GM18861 (cell line): ENCODE results near the gene LIMA1.
"Not testable (repeated sequence)": the region's sequence is repeated elsewhere in the genome, so short reads cannot be mapped to it uniquely, and the experiment has no call there.

Experiments used
- ATAC-seq: cut with Tn5 transposase; IDR thresholded peaks from one replicate; pipeline ENCODE4 v1.9.1; 2021; ENCODE audit not compliant: unreplicated experiment

LIMA1 gene

GRCh38 chr12:50249464-50250182, 33.7 kb downstream of the LIMA1 start:
- ATAC-seq, result no peak

- ATAC-seq, result no peak
These were observed 34.4 kb downstream of the LIMA1 start for GRCh38 chr12:50248883-50249282.

GRCh38 chr12:50248411-50248810, 34.9 kb downstream of the LIMA1 start:
- no peak for ATAC-seq

DNA sequence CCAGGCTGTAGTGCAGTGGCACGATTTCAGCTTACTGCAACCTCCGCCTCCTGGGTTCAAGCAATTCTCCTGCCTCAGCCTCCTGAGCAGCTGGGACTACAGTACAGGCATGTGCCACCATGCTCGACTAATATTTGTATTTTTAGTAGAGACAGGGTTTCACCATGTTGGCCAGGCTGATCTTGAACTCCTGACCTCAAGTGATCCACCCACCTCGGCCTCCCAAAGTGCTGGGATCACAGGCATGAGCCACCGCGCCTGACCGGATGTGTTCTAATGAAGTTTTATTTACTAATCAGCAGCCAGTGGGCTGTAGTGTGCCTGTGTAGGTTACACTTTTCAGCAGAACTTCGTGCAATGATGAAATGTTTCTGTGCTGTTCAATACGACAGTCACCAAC, 35.7 kb downstream of the LIMA1 start:
- ATAC-seq, result not testable (repeated sequence)

GRCh38 chr12:50246873-50247612, 36.3 kb downstream of the LIMA1 start:
- ATAC-seq, result peak; percentile 39

GRCh38 chr12:50246197-50246865, 37.0 kb downstream of the LIMA1 start:
- ATAC-seq, result no peak

- no peak for ATAC-seq
These were observed 39.8 kb downstream of the LIMA1 start for GRCh38 chr12:50243507-50243906.

- no peak for ATAC-seq
These were observed 40.5 kb downstream of the LIMA1 start for GRCh38 chr12:50242751-50243191.

DNA sequence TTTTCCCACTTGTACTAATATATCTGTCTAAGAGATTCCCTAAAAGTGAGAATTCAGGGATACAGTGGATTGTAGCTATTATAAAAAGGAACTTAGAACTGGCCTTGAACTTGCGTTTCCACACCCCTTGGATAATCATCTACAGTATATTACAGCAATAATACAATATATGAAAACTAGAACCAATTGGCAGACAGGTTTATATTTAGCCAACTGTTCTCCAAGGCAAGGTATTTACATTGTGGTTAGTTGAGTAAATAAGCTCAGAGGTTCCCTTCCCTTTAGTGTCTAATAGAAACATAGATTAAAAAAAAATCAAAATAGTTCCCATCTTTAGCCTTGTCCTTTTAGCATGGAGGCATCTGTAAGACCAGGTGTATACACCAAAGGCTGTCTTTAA, 42.1 kb downstream of the LIMA1 start:
- no peak for ATAC-seq

DNA sequence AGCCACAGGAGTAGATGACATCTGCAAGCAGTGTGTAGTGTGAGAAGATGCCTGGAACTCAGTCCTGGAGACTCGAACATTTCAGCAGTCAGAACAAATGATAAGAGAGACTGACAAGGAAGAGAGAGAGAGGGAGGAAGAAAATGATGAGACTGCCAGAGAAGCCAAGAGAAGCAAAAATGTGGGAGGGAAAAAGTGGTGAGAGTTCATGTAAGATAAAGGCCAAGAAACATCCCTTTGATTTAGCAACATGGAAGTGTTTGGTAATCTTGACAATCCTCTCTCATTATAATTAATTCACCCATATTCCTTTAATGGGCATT, 42.6 kb downstream of the LIMA1 start:
- no peak for ATAC-seq

DNA sequence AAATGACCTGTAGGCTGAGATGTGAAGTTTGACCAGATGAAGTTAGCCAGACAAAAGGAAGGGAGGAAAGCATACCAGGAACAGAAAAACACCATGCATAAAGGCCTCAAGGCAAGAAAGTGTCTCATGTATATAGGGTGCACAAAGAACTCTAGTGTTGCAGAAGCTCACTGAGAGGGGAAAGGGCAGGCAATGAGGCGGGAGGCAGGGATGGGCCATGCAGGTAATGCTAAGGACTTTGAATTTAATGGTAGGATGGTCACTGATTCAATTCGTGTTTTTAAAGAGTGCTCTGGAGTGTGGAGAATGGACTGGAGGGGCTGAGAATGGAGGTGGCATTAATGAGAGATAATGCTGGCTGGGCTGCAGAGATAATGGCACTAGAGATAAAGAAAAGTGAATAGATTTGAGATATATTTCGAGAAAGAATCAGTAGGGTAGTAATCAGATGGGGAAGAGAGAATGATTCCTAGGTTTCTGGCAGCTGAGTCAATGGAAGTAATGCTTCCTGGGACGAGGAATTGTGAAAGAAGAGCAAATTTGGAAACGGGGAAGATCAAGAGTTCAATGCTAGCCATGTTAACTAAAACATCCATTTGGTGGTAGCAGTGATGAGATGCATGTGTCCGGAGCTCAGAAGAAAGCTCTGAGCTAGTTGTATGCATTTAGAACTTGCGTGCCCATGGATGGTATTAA, 43.1 kb downstream of the LIMA1 start:
- ATAC-seq, result no peak

DNA sequence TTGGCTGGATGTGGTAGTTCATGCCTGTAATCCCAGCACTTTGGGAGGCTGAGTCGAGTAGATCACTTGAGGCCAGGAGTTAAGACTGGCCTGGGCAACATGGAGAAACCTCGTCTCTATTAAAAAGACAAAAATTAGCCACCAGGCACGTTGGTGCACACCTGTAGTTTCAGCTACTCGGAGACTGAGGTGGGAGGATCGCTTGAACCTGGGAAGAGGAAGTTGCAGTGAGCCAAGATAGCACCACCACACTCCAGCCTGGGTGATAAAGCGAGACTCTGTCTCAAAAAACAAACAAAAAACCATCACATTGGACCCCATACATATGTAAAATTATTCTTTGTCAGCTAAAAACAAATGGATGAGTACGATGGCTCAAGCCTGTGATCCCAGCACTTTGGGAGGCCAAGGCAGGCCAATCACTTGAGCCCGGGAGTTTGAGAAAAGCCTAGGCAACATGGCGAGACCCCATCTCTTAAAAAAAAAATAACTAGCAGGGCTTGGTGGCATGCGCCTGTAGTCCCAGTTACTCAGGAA, 43.9 kb downstream of the LIMA1 start:
- ATAC-seq, result no peak

DNA sequence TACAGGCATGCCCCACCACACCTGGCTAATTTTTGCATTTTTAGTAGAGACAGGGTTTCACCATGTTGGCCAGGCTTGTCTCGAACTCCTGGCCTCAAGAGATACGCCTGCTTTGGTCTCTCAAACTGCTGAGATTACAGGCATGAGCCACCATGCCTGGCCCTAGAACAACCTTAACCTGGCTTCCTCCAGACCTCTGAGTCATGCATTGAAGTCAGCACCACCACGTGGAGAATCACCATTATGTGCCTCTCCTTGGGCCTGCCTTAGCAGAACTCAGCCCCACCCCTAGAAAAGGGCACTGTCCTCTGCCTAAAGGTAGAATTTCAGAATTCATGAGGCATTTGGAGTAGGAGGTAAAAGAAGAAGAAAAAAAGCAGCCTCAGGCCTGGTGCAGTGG, 49.0 kb downstream of the LIMA1 start:
- no peak for ATAC-seq

DNA sequence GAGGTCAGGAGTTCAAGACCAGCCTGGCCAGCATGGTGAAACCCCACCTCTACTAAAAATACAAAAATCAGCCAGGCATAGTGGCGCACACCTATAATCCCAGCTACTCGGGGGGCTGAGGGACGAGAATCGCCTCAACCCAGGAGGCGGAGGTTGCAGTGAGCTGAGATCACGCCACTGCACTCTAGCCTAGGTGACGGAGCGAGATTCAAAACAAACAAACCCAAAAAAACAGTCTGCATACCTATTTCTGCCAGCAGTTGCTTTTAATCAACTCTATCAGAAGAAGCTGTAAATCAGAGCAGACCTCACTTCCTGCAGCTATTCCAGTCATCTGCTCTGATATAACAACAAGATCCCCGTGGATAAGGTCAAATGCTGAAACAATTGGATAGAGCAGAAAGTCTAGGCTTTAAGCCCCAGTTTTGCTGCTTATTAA, 50.5 kb downstream of the LIMA1 start:
- no peak for ATAC-seq

DNA sequence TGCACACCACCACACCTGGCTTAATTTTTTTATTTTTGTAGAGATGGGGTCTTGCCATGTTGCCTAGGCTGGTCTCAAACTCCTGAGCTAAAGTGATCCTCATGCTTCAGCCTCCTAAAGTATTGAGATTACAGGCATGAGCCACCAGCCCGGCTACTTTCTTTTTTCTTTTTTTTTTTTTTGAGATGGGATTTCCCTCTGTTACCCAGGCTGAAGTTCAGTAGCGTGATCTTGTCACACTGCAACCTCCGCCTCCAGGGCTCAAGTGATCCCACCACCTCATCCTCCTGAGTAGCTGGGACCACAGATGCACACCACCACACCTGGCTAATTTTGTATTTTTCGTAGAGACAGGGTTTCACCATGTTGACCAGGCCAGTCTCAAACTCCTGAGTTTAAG, 51.1 kb downstream of the LIMA1 start:
- ATAC-seq, result no peak

GRCh38 chr12:50231346-50231745, 52.0 kb downstream of the LIMA1 start:
- no peak for ATAC-seq

GRCh38 chr12:50230217-50230616, 53.1 kb downstream of the LIMA1 start:
- ATAC-seq, result no peak

DNA sequence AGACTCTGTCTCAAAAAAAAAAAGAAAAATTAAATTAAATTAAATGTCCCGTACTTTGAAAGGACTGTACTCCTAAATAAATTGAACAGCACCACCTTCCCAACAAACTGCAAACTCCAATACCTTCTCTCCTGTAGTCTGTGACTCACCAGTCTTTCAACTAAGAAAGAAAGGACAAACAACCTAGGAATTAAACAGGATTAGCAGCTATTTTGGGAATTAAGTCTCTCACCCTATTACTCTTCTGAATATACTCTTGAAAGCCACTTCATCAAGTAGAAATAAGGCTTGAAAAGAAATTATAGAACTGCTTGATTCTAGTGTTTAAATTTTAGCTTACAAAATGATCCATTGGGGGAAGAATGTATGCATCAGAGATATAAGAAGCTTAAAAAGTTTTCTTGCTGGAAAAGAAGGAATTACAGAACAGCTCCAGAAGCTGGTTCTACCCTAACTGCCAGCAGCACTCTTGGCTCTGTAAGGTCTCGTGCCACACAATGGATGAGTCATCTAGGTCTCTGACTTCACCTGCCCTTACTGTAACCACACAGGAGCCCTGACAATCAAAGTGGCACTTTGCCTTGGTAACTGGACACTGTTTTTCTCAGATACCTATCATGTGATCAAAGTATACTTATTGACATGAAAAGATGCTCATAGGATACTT, 59.2 kb downstream of the LIMA1 start:
- peak; percentile 38 for ATAC-seq

DNA sequence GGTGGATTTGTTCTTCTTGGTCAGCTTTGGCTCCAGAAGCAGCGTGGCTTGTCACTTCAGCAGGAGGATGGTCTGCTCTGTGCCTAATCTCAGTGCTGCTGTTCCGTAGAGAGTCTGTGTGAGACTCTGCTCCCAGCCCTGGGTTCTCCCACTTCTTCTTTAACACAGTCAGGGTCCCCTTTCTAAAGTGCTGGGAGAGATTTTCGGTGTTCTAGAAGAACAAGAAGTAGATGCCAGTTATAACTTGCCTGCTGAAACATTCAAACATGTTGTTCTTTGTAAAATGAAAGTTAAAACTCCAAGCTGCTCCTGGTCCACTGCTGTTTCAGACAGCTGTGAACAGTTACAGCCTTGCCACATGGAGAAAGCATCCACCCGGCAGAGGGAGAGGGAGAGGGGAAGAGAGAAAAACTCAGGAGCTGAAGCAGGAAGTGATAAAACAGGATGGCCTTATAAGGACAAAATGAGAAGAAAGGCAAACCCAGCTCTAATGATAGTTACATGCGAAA, 61.0 kb downstream of the LIMA1 start:
- ATAC-seq, result no peak

DNA sequence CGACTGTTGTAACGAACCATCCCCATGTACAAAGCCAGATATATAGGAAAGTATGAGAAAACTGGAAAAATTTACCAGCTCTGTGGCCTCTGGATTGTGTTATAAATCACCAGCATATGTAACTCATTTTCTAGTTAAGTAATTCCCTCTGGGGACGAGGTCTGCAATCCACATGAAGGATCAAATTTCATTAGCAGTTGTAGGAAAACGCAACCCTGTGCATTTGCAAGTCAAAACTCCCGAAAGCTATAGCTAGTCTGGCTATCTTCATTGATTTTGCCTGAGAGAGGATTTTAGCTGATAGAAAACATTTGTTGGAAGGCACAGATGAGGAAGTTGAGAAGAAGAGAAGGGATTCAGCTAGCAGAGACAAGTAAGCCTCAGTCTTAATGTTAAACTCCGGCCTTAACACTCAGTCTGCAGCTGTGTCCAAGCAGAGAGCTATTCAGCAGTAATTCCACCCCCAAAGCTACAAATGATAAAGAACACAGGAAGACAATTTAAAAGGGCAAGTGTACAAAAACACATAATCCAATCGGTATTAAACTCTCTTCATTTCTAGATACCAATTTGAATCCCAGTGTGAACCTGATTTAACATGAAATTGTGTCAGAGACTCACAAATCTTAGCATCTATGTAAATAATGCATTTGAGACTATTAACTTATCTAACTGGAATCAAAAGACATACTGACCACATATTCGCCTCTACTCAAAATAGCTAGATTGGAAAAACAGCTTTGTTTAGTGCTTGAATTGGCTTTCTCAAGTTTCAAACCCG, 61.9 kb downstream of the LIMA1 start:
- peak; percentile 32 for ATAC-seq
